SK-N-SH (cell line): ENCODE results near the gene SPRED3. TPM values are rescaled to one million over a fixed set of nuclear protein-coding genes. Genes with fewer than 3 reads are reported as not detected.

Source experiments
- CTCF ChIA-PET: fragments of 300-600, 350-600 bp; formaldehyde crosslinking; extraction: SDS; loops from one replicate; lab custom pipeline; 2021; lab: Yijun Ruan, JAX
- POLR2A ChIA-PET: fragments of 350-600 bp; sonication (Branson Sonifier 250); formaldehyde crosslinking; extraction: SDS; loops from one replicate; lab custom pipeline; 2020; ENCODE audit warnings: antibody characterized with exemption, inconsistent platforms; lab: Yijun Ruan, JAX
- DNase-seq: peaks from one replicate; pipeline ENCODE4 v3.0.0; 2012
- H2AFZ ChIP-seq: fragments of 200-600 bp; sonication (generic); 2 replicates; pipeline ENCODE4 v1.8.1; 2016; ENCODE audit warnings: antibody characterized with exemption, mild to moderate bottlenecking, low read depth
- H3F3A ChIP-seq: fragments of 200-600 bp; sonication (generic); replicated peaks from 2 replicates; pipeline ENCODE3; 2016; ENCODE audit warnings: antibody characterized with exemption, mild to moderate bottlenecking; ENCODE audit not compliant: insufficient read depth
- H3K27ac ChIP-seq, 2 experiments: fragments of 200-500 bp in 1 of 2; fragments of 200-600 bp in 1 of 2; sonication (Bioruptor generic) in 1 of 2; sonication (generic), shearing (Covaris generic) in 1 of 2; 2 replicates each; pipeline versions ENCODE4 v1.5.1 to v1.6.1; 2014 to 2016; ENCODE audit warnings: low read depth in 2 of 2, inconsistent platforms in 1 of 2, low read length in 1 of 2, mild to moderate bottlenecking in 1 of 2, mixed read lengths in 1 of 2
- H3K27me3 ChIP-seq: fragments of 200-600 bp; sonication (generic), shearing (Covaris generic); 2 replicates; pipeline ENCODE4 v1.6.1; 2016; ENCODE audit warnings: mixed run types; ENCODE audit not compliant: insufficient read depth
- H3K36me3 ChIP-seq, 2 experiments: fragments of 200-500 bp in 1 of 2; fragments of 200-600 bp in 1 of 2; sonication (Bioruptor generic) in 1 of 2; sonication (generic) in 1 of 2; replicated peaks in 1 of 2; 2 replicates each; pipeline versions ENCODE3 to v1.5.1; 2014 to 2016; ENCODE audit warnings: low read length in 1 of 2, mild to moderate bottlenecking in 1 of 2; ENCODE audit not compliant: insufficient read depth in 2 of 2, control insufficient read depth in 1 of 2
- H3K4me1 ChIP-seq, 2 experiments: fragments of 200-500 bp in 1 of 2; fragments of 200-600 bp in 1 of 2; sonication (Bioruptor generic) in 1 of 2; sonication (generic), shearing (Covaris generic) in 1 of 2; 2 replicates each; pipeline versions ENCODE4 v1.5.1 to v1.6.1; 2014 to 2016; ENCODE audit warnings: low read depth in 1 of 2, low read length in 1 of 2, mixed run types in 1 of 2; ENCODE audit not compliant: insufficient read depth in 2 of 2, control insufficient read depth in 1 of 2
- H3K4me2 ChIP-seq: fragments of 200-600 bp; sonication (generic), shearing (Covaris generic); 2 replicates; pipeline ENCODE4 v1.6.1; 2017; ENCODE audit warnings: mixed run types
- H3K4me3 ChIP-seq, 2 experiments: fragments of 200-500 bp in 1 of 2; fragments of 200-600 bp in 1 of 2; sonication (Bioruptor generic) in 1 of 2; sonication (generic), shearing (Covaris generic) in 1 of 2; 2 replicates each; pipeline versions ENCODE4 v1.5.1 to v1.8.1; 2014 to 2016; ENCODE audit warnings: low read depth in 2 of 2, inconsistent platforms in 1 of 2, low read length in 1 of 2, mild to moderate bottlenecking in 1 of 2, mixed read lengths in 1 of 2, moderate library complexity in 1 of 2
- H3K79me2 ChIP-seq: fragments of 200-600 bp; sonication (generic); 2 replicates; pipeline ENCODE4 v1.8.1; 2017; ENCODE audit warnings: mild to moderate bottlenecking; ENCODE audit not compliant: insufficient read depth
- H3K9ac ChIP-seq: fragments of 200-600 bp; sonication (generic); 2 replicates; pipeline ENCODE4 v1.6.1; 2017; ENCODE audit warnings: mixed run types
- H3K9me2 ChIP-seq: fragments of 200-600 bp; sonication (generic); 2 replicates; pipeline ENCODE4 v1.6.1; 2017; ENCODE audit warnings: mixed run types
- H3K9me3 ChIP-seq: fragments of 200-600 bp; sonication (generic); 2 replicates; pipeline ENCODE4 v1.6.1; 2017; ENCODE audit warnings: mixed run types, mild to moderate bottlenecking, moderate library complexity
- H4K20me1 ChIP-seq: fragments of 200-600 bp; sonication (generic); 2 replicates; pipeline ENCODE4 v1.6.1; 2017; ENCODE audit warnings: mild to moderate bottlenecking, mixed run types; ENCODE audit not compliant: insufficient read depth
- CTCF ChIP-seq: fragments of 200-600 bp; sonication (generic); IDR thresholded peaks from 2 replicates; pipeline ENCODE4 v1.6.1; 2017; ENCODE audit warnings: antibody characterized with exemption, mild to moderate bottlenecking, moderate library complexity
- ELF1 ChIP-seq: IDR thresholded peaks from 2 replicates; pipeline ENCODE4 v1.4.0; 2012
- EP300 ChIP-seq, 2 experiments: IDR thresholded peaks; 2 replicates each; pipeline versions ENCODE4 v1.4.0 to v1.6.1; 2012; ENCODE audit warnings: borderline replicate concordance in 1 of 2, low read depth in 1 of 2, low read length in 1 of 2
- FOSL2 ChIP-seq: IDR thresholded peaks from 2 replicates; pipeline ENCODE4 v1.4.0; 2012; ENCODE audit warnings: low read depth, mild to moderate bottlenecking, moderate library complexity, borderline replicate concordance
- MAX ChIP-seq: IDR thresholded peaks from 2 replicates; pipeline ENCODE4 v1.4.0; 2012; ENCODE audit warnings: low read depth
- PBX3 ChIP-seq: IDR thresholded peaks from 2 replicates; pipeline ENCODE4; 2012
- REST ChIP-seq: IDR thresholded peaks from 2 replicates; pipeline ENCODE4 v1.6.1; 2012; ENCODE audit warnings: mild to moderate bottlenecking, low read depth, low read length, moderate library complexity
- RXRA ChIP-seq: IDR thresholded peaks from 2 replicates; pipeline ENCODE4 v1.4.0; 2012; ENCODE audit warnings: low read depth, mild to moderate bottlenecking, borderline replicate concordance
- TEAD4 ChIP-seq: IDR thresholded peaks from 2 replicates; pipeline ENCODE4 v1.4.0; 2012; ENCODE audit warnings: mild to moderate bottlenecking, borderline replicate concordance; ENCODE audit not compliant: insufficient read depth
- WGBS: methylation state at CpG from one replicate; pipeline ENCODE4 v1.1.6; 2017; ENCODE audit warnings: low lambda C conversion rate; 5-methylcytosine and 5-hydroxymethylcytosine counted together
- polyA plus RNA-seq, 3 experiments: library from polyadenylated mRNA; depleted of rRNA; stranded (reverse); fragments of >200 nt; gene quantifications; 2 replicates each; pipeline ENCODE4 v1.2.3, GENCODE V29; 2012

SPRED3 gene
- polyA plus RNA-seq, 1 of the 3 experiments (the other 2 are of a cell fraction) = 11.1 TPM

GRCh38 chr19:38392707-38393308 is 4.3 kb downstream of the SPRED3 start:
- Histone ChIP-seq H3K4me2 (no peak overlapping the region), H3K4me3 (no peak overlapping the region), H3K4me1 (peaks cover 7 to 9% of the 10 kb centered on the region in 2 experiments; a peak in 2 of 4 replicates), H3K9me3 (no peaks in the 10 kb centered on the region), H3F3A (peaks cover 10% of the 10 kb centered on the region), H3K9me2 (no peaks in the 10 kb centered on the region), H4K20me1 (no peaks in the 10 kb centered on the region), H3K27ac (no peak overlapping the region), H3K9ac (no peak overlapping the region), H3K27me3 (no peaks in the 10 kb centered on the region), H3K36me3 (peaks cover 22 to 35% of the 10 kb centered on the region in 2 experiments), H3K79me2 (peaks cover 32% of the 10 kb centered on the region), H2AFZ (no peak overlapping the region)
- 78% methylated on average over 6 of the region's 6 CpGs for WGBS
- no peak for TF ChIP-seq TEAD4
- no peak for TF ChIP-seq REST
- TF ChIP-seq EP300 (IDR thresholded peaks at IDR 0.05; ENCODE audit: borderline replicate concordance in 1 of 2, low read depth in 1 of 2, low read length in 1 of 2) = no peak
- TF ChIP-seq FOSL2 = no peak
- TF ChIP-seq ELF1 = no peak
- TF ChIP-seq MAX = no peak
- TF ChIP-seq PBX3 = no peak
- no peak for TF ChIP-seq RXRA
- no peak for TF ChIP-seq CTCF
- ChIA-PET POLR2A (no interaction called here), CTCF (interaction anchor here (1.2 to 2.9 kb wide), 2 partner anchors 9 to 10 kb away, joined by 3 to 13 read pairs; partner anchors contain the start of gene FAM98C)
- DNase-seq = no peak
